Activated CD4-positive, alpha-beta T cell treated with anti-CD3 and anti-CD28 coated beads for 36 hours (primary cell): Measurements from ENCODE around the gene SOX15. TPM values are rescaled to one million over a fixed set of nuclear protein-coding genes. Genes with fewer than 3 reads are reported as not detected.

Experiments
- ATAC-seq: fragments of 200-7000 bp; cut with Tn5 transposase; one replicate; pipeline ENCODE4 v1.10.0; 2021; ENCODE audit warnings: mild to moderate bottlenecking, moderate library complexity
- CTCF ChIA-PET: fragments of 350-600 bp; sonication (Branson Sonifier 250); formaldehyde crosslinking; loops from one replicate; lab custom pipeline; 2021; ENCODE audit warnings: antibody characterized with exemption; lab: Charles Lee
- POLR2A ChIA-PET: fragments of 350-600 bp; sonication (Branson Sonifier 250); formaldehyde crosslinking; loops from one replicate; lab custom pipeline; 2021; ENCODE audit warnings: antibody characterized with exemption, inconsistent platforms; lab: Charles Lee
- DNase-seq: peaks from one replicate; pipeline ENCODE4 v3.0.0-alpha.2; 2020
- H3K27ac Mint-ChIP-seq: one replicate; pipeline ENCODE4 v1.8.0; 2021; ENCODE audit warnings: mixed read lengths
- H3K27me3 Mint-ChIP-seq: one replicate; pipeline ENCODE4 v1.8.0; 2021; ENCODE audit warnings: mixed read lengths
- H3K36me3 Mint-ChIP-seq: one replicate; pipeline ENCODE4 v1.8.0; 2021; ENCODE audit warnings: low read depth, mixed read lengths
- H3K4me1 Mint-ChIP-seq: one replicate; pipeline ENCODE4 v1.8.0; 2021; ENCODE audit warnings: mixed read lengths
- H3K4me3 Mint-ChIP-seq: one replicate; pipeline ENCODE4 v1.8.0; 2021; ENCODE audit warnings: mild to moderate bottlenecking, moderate library complexity, mixed read lengths
- H3K9me3 Mint-ChIP-seq: one replicate; pipeline ENCODE4 v1.8.0; 2021; ENCODE audit warnings: low read depth, mixed read lengths
- intact Hi-C, 2 experiments: fragments of 100-400 bp; cut with DNase I in 1 of 2; cut with micrococcal nuclease in 1 of 2; formaldehyde crosslinking; loops; one replicate each; pipeline versions ENCODE4 v1.14.2 to v1.15.1; 2022 to 2024; cut with DNase I, micrococcal nuclease
- total RNA-seq, 2 experiments: library from RNA; stranded (reverse); gene quantifications; one replicate each; pipeline ENCODE4 v1.2.3, GENCODE V29; 2021

The SOX15 gene
- total RNA-seq, 2 experiments from 2014 or later, result 0.16 TPM; not detected in 1

DNA sequence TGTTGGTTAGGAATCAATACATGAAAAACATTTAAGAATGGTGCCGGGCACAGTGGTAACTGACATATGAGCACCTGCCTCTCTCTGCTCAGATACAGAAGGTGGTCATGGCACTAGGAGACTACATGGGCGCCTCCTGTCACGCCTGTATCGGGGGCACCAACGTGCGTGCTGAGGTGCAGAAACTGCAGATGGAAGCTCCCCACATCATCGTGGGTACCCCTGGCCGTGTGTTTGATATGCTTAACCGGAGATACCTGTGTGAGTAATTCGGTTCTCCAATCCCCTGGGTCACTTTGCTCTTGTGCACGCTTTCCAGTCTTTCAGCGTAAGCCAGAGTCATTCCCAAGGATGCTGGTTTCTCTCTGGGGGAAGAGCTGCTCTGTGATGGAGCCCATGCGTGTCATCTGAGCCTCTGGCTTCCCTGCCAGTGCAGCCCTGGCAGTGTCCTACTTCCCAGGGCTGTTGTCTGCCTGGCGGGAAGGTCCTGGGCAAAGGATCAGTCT, 13.4 kb downstream of the SOX15 start:
- ATAC-seq, result no peak
- intact Hi-C loops, result loop anchor here (10.0 kb wide), 2 partner anchors 532 to 578 kb away; partner anchors contain the start of genes PER1 (in 1 of the 2) and SLC16A11 (in 1 of the 2)
- Mint-ChIP-seq H3K27ac (peak overlapping the region; percentile 99), H3K27me3 (no peaks in the 10 kb centered on the region), H3K9me3 (no peaks in the 10 kb centered on the region), H3K4me3 (peak overlapping the region; percentile 94), H3K4me1 (peaks cover 79% of the 10 kb centered on the region), H3K36me3 (peaks cover 84% of the 10 kb centered on the region)
- ChIA-PET POLR2A (interaction anchor here (0.7 to 1.0 kb wide), 3 partner anchors 38 to 268 kb away, joined by 3 to 4 read pairs (median 3); partner anchors contain the start of gene FXR2), CTCF (interaction anchor here (0.7 to 1.7 kb wide), 4 partner anchors 12 to 179 kb away, joined by 3 to 9 read pairs (median 4); no protein-coding TSS in a partner anchor)
- DNase-seq, result no peak

DNA sequence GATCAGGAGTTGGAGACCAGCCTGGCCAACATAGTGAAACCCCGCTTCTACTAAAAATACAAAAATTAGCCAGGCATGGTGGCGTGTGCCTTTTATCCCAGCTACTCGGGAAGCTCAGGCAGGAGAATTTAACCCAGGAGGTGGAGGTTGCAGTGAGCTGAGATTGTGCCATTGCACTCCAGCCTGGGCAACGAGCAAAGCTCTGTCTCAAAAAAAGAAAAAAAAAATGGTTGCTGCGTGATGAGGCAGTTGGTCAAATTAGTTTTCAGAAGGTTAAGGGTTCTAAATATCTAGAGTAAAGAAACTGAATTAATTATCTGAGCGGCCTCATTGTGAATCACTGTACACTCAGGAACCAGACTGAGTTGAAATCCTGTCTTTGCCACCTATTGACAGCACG, 13.9 kb downstream of the SOX15 start:
- H3K9me3 Mint-ChIP-seq, result no peaks in the 10 kb centered on the region
- intact Hi-C loops, result loop anchor here (10.0 kb wide), 2 partner anchors 531 to 579 kb away; partner anchors contain the start of genes PER1 (in 1 of the 2) and SLC16A11 (in 1 of the 2)
- peaks cover 85% of the 10 kb centered on the region for H3K36me3 Mint-ChIP-seq
- peaks cover 77% of the 10 kb centered on the region for H3K4me1 Mint-ChIP-seq
- ChIA-PET POLR2A (interaction anchor here (0.7 to 1.0 kb wide), 7 partner anchors 8 to 293 kb away, joined by 3 to 7 read pairs (median 3); partner anchors contain the start of genes FXR2, MPDU1 and TMEM102), CTCF (interaction anchor here (1.0 to 1.7 kb wide), 3 partner anchors 13 to 178 kb away, joined by 4 to 9 read pairs (median 4); no protein-coding TSS in a partner anchor)
- DNase-seq (no peak), ATAC-seq (no peak)
- peak overlapping the region; percentile 99 for H3K27ac Mint-ChIP-seq
- peak overlapping the region; percentile 94 for H3K4me3 Mint-ChIP-seq
- no peaks in the 10 kb centered on the region for H3K27me3 Mint-ChIP-seq

DNA sequence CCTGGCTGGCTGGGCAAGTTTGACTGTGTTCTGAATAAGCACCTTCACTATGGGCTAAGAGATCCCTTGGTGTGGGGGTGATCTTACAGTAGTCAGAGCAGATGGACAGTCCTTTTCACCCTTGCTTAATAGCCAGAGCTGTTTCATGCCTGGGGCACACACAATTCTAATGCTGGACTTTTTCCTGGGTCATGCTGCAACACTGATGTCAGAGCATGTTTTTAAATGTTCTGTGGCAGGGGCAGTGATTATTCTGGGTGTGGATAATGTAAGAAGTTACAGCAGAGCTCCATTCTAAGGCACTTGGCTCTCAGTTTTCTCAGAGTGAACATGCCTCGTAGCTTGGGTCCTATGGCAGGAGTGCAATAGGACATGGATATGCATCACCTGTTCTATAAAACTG, 14.4 kb downstream of the SOX15 start:
- H3K4me3 Mint-ChIP-seq, result peak overlapping the region; percentile 94
- ChIA-PET POLR2A (interaction anchor here (0.7 to 1.0 kb wide), 6 partner anchors 8 to 292 kb away, joined by 3 to 7 read pairs (median 3); partner anchors contain the start of genes FXR2, MPDU1 and TMEM102), CTCF (interaction anchor here (1.0 to 1.8 kb wide), 3 partner anchors 8 to 178 kb away, joined by 4 to 10 read pairs (median 9); partner anchors contain the start of gene MPDU1)
- H3K27me3 Mint-ChIP-seq, result no peaks in the 10 kb centered on the region
- intact Hi-C loops, result loop anchor here (10.0 kb wide), 2 partner anchors 531 to 579 kb away; partner anchors contain the start of genes PER1 (in 1 of the 2) and SLC16A11 (in 1 of the 2)
- peaks cover 87% of the 10 kb centered on the region for H3K36me3 Mint-ChIP-seq
- peak overlapping the region; percentile 99 for H3K27ac Mint-ChIP-seq
- H3K4me1 Mint-ChIP-seq, result peaks cover 75% of the 10 kb centered on the region
- H3K9me3 Mint-ChIP-seq, result no peaks in the 10 kb centered on the region
- DNase-seq (no peak), ATAC-seq (no peak)

DNA sequence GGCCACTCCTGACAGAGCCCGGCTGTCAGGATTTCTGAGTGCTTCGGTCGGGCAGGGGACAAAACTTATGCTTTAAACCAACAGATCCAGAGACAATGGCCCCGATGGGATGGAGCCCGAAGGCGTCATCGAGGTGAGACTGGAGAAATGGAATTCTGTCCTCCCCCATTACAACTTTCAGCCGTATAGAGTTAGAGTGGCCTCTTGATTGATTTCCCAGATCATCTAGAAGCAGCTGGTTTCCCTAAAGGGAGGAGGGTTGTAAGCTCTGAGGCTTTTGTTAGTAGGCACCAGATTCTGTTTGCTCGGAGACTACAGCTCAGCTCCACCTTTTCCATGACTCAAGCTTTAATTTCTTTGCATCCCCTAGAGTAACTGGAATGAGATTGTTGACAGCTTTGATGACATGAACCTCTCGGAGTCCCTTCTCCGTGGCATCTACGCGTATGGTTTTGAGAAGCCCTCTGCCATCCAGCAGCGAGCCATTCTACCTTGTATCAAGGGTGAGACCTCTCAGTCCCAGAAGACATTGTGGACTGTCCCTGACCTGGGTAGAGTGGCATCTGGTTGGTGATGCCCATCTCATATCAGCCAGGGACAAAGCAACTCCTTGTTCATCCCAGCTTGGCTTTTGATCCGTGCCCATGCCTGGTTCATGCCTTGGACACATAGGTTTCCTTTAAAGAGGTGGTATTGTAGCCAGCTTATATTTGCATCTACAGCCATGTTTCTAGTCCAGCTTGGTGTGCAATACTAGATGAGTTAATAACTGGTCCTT, 15.5 kb downstream of the SOX15 start:
- no peak for ATAC-seq
- ChIA-PET POLR2A (interaction anchor here (0.7 to 2.6 kb wide), 8 partner anchors 10 to 268 kb away, joined by 3 to 43 read pairs (median 6); partner anchors contain the start of genes MPDU1, NEURL4, TMEM102 and TMEM256), CTCF (interaction anchor here (0.7 to 1.8 kb wide), 5 partner anchors 9 to 199 kb away, joined by 3 to 10 read pairs (median 3); partner anchors contain the start of genes MPDU1 and WRAP53)
- DNase-seq, result no peak
- intact Hi-C loops, result loop anchor here (5.0 to 10.0 kb wide), 4 partner anchors 322 to 580 kb away; partner anchors contain the start of genes PER1 (in 2 of the 2), CTDNEP1 (in 1 of the 2), ELP5 (in 1 of the 2) and SLC16A11 (in 1 of the 2)
- H3K36me3 Mint-ChIP-seq, result peaks cover 88% of the 10 kb centered on the region
- H3K9me3 Mint-ChIP-seq, result no peaks in the 10 kb centered on the region
- peak overlapping the region; percentile 94 for H3K4me3 Mint-ChIP-seq
- peak overlapping the region; percentile 99 for H3K27ac Mint-ChIP-seq
- no peaks in the 10 kb centered on the region for H3K27me3 Mint-ChIP-seq
- H3K4me1 Mint-ChIP-seq, result peaks cover 65% of the 10 kb centered on the region

DNA sequence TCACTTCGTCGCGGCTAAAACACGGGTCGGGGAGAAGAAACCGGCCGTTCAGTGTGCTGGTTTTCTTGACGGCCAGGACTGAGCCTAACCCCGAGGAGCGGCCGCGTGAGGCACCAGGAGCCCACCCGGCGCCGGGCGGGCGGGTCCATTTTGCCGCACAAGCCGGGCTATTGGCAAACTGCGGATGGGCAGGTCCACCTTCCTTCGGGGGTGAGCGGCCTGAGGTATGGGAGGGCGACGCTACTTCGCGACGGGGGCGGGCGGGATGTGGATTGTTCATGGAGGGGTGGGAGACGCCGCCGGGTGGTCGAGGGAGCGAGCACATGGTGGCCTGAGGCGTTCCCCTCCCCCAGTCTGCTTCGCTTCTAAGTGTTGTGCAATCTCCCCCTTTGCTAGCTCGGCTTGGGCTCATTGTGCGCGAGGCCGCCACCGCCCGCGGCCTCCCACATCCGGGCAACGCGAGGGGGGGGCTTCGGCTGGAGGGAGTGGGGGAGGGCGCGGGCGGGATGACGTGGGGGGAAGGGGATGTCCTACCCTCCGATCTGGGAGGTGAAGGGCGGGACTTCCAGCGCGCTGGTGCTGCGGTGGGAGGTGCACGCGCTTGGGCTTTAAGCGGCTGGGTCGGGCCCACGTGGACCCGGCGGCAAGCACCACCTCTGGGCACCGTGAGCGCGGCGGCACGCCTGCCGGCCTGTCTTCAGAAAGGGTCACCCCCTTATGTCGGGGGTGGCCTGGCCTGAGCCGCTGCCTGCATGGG, 16.4 kb downstream of the SOX15 start:
- POLR2A ChIA-PET, result interaction anchor here (0.7 to 2.6 kb wide), 7 partner anchors 11 to 244 kb away, joined by 3 to 43 read pairs (median 6); partner anchors contain the start of genes MPDU1, NEURL4, TMEM102 and TMEM256

DNA sequence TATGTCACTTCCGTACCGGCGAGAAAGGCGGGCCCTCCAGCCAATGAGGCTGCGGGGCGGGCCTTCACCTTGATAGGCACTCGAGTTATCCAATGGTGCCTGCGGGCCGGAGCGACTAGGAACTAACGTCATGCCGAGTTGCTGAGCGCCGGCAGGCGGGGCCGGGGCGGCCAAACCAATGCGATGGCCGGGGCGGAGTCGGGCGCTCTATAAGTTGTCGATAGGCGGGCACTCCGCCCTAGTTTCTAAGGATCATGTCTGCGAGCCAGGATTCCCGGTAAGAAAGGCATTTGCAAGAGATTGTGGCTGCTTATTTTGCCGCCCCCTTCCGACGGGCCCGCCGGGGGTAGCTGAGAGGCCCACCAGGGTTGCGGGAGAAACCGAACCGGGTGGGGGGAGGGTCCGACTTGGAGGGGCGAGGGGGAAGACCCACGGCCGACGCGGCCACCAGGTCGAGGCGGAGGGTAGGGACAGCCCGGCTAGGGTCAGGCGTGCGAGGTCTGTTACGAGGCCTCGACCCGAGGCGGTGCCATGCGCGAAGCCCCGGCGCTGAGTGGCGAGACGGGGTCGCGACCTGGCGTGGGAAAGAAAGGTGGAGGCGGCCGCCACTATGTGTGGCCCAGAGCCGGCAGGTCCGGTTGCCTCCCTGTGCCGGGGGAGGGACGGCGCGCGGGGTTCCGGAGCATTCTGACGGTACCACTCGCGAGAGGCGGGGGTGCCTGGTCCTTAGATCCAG, 17.1 kb downstream of the SOX15 start:
- ATAC-seq, result peak; percentile 92
- H3K36me3 Mint-ChIP-seq, result peaks cover 75% of the 10 kb centered on the region
- H3K4me1 Mint-ChIP-seq, result peaks cover 51% of the 10 kb centered on the region
- no peaks in the 10 kb centered on the region for H3K27me3 Mint-ChIP-seq
- DNase-seq, result peak; percentile 100
- CTCF ChIA-PET, result no interaction called here
- POLR2A ChIA-PET, result interaction anchor here (1.0 to 2.6 kb wide), 4 partner anchors 11 to 169 kb away, joined by 3 to 43 read pairs (median 12); partner anchors contain the start of genes MPDU1, TMEM102, TMEM256 and TP53
- H3K27ac Mint-ChIP-seq, result peak overlapping the region; percentile 99
- intact Hi-C loops, result loop anchor here (1.0 to 10.0 kb wide), 22 partner anchors 11 to 582 kb away; partner anchors contain the start of genes EIF5A (in 2 of the 2), ELP5 (in 2 of the 2), FXR2 (in 2 of the 2) and MPDU1 (in 2 of the 2)
- H3K4me3 Mint-ChIP-seq, result peak overlapping the region; percentile 94
- H3K9me3 Mint-ChIP-seq, result no peaks in the 10 kb centered on the region

More for the DNA sequence above, 16.4 kb downstream of the SOX15 start:
- Mint-ChIP-seq H3K27me3 (no peaks in the 10 kb centered on the region), H3K9me3 (no peaks in the 10 kb centered on the region), H3K27ac (peak overlapping the region; percentile 99), H3K36me3 (peaks cover 82% of the 10 kb centered on the region), H3K4me1 (peaks cover 58% of the 10 kb centered on the region), H3K4me3 (peak overlapping the region; percentile 94)
- DNase-seq (peak; percentile 96), ATAC-seq (peak; percentile 36)
- CTCF ChIA-PET, result interaction anchor here (0.7 to 1.8 kb wide), 3 partner anchors 10 to 59 kb away, joined by 3 to 10 read pairs (median 4); partner anchors contain the start of gene MPDU1
- intact Hi-C loops, result loop anchor here (1.0 to 10.0 kb wide), 11 partner anchors 41 to 581 kb away; partner anchors contain the start of genes PER1 (in 2 of the 2), CTDNEP1 (in 1 of the 2), ELP5 (in 1 of the 2) and FXR2 (in 1 of the 2)

DNA sequence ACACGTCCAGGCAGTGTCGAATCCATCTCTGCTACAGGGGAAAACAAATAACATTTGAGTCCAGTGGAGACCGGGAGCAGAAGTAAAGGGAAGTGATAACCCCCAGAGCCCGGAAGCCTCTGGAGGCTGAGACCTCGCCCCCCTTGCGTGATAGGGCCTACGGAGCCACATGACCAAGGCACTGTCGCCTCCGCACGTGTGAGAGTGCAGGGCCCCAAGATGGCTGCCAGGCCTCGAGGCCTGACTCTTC, 17.6 kb downstream of the SOX15 start:
- POLR2A ChIA-PET, result interaction anchor here (2.6 kb wide), 1 partner anchor 12 kb away, joined by 43 read pairs; the partner anchor contains the start of gene MPDU1

DNA sequence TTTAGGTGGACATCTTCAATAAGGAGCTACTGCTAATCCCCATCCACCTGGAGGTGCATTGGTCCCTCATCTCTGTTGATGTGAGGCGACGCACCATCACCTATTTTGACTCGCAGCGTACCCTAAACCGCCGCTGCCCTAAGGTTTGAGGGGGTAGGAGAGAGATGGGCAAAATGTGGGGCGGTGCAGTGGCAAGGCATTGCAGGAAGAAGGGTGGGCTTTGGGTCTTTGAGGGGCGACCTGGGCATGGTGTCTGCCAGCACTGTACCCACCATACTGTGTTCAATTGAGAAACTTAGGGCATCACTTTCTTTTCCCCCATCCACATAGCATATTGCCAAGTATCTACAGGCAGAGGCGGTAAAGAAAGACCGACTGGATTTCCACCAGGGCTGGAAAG, 19.5 kb downstream of the SOX15 start:
- H3K9me3 Mint-ChIP-seq, result no peaks in the 10 kb centered on the region
- H3K27me3 Mint-ChIP-seq, result no peaks in the 10 kb centered on the region
- ATAC-seq (no peak), DNase-seq (no peak)
- H3K4me1 Mint-ChIP-seq, result peaks cover 29% of the 10 kb centered on the region
- intact Hi-C loops, result loop anchor here (5.0 to 10.0 kb wide), 4 partner anchors 318 to 584 kb away; partner anchors contain the start of genes PER1 (in 2 of the 2), CTDNEP1 (in 1 of the 2), ELP5 (in 1 of the 2) and SLC16A11 (in 1 of the 2)
- ChIA-PET POLR2A (interaction anchor here (0.6 to 1.6 kb wide), 3 partner anchors 13 to 313 kb away, joined by 3 to 4 read pairs (median 3); partner anchors contain the start of gene MPDU1), CTCF (interaction anchor here (0.6 to 3.2 kb wide), 2 partner anchors 9 to 214 kb away, joined by 3 to 25 read pairs; partner anchors contain the start of gene SENP3)
- H3K4me3 Mint-ChIP-seq, result no peak overlapping the region
- H3K36me3 Mint-ChIP-seq, result peaks cover 67% of the 10 kb centered on the region
- peak overlapping the region; percentile 58 for H3K27ac Mint-ChIP-seq

More for the DNA sequence above, 17.6 kb downstream of the SOX15 start:
- H3K36me3 Mint-ChIP-seq, result peaks cover 74% of the 10 kb centered on the region
- ATAC-seq (no peak), DNase-seq (no peak)
- intact Hi-C loops, result loop anchor here (1.0 to 10.0 kb wide), 19 partner anchors 11 to 583 kb away; partner anchors contain the start of genes EIF5A (in 2 of the 2), ELP5 (in 2 of the 2), FXR2 (in 2 of the 2) and MPDU1 (in 2 of the 2)
- peaks cover 48% of the 10 kb centered on the region for H3K4me1 Mint-ChIP-seq
- peak overlapping the region; percentile 94 for H3K4me3 Mint-ChIP-seq
- peak overlapping the region; percentile 99 for H3K27ac Mint-ChIP-seq
- H3K9me3 Mint-ChIP-seq, result no peaks in the 10 kb centered on the region
- CTCF ChIA-PET, result interaction anchor here (1.3 to 3.2 kb wide), 2 partner anchors 11 to 116 kb away, joined by 5 to 25 read pairs; partner anchors contain the start of genes SENP3 and WRAP53
- no peaks in the 10 kb centered on the region for H3K27me3 Mint-ChIP-seq

DNA sequence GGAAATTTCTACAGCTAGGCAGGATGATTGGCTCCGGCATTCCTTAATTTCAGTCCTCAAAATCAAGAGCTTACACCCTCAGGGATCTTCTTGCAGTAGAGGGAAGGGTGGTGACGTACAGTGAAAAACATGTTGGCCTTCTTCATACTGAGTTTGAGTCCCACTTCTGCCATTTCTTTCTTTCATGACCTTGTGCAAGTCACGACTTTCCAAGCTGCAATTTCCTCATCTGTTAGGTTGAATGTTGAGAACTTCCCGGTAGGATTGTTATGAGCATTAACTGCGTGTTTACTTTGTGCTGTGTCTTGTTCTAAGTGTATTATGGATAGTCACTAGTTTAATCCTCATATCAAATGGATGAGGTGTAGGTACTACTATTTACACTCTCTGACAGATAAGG, 20.3 kb downstream of the SOX15 start:
- POLR2A ChIA-PET, result no interaction called here
- H3K4me1 Mint-ChIP-seq, result peaks cover 24% of the 10 kb centered on the region
- CTCF ChIA-PET, result interaction anchor here (0.6 to 3.2 kb wide), 4 partner anchors 9 to 255 kb away, joined by 3 to 25 read pairs (median 3); partner anchors contain the start of gene SENP3
- H3K27me3 Mint-ChIP-seq, result no peaks in the 10 kb centered on the region
- no peak for DNase-seq
- no peak for ATAC-seq
- no peaks in the 10 kb centered on the region for H3K9me3 Mint-ChIP-seq
- H3K4me3 Mint-ChIP-seq, result no peak overlapping the region
- intact Hi-C loops, result no loop called here
- H3K36me3 Mint-ChIP-seq, result peaks cover 65% of the 10 kb centered on the region
- no peak overlapping the region for H3K27ac Mint-ChIP-seq
